ENCODE data around the gene APLP1.
"Not testable (repeated sequence)": the region's sequence is repeated elsewhere in the genome, so short reads cannot be mapped to it uniquely, and the experiment has no call there.

Gene APLP1

GRCh38 chr19:35882114-35882832 lies 13.9 kb downstream of the APLP1 start:
- no peak for DNase-seq (ENCODE audit: low read depth)

- DNase-seq (ENCODE audit: low read depth): no peak
Measured at GRCh38 chr19:35883882-35884281, 15.5 kb downstream of the APLP1 start.

GRCh38 chr19:35885225-35885738 lies 16.9 kb downstream of the APLP1 start:
- DNase-seq (ENCODE audit: low read depth): no peak

- DNase-seq (ENCODE audit: low read depth): no peak
Measured at GRCh38 chr19:35885904-35886303, 17.5 kb downstream of the APLP1 start.

- no peak for DNase-seq (ENCODE audit: low read depth)
Measured at GRCh38 chr19:35887197-35887596, 18.8 kb downstream of the APLP1 start.

- DNase-seq (ENCODE audit: low read depth): no peak
Measured at GRCh38 chr19:35888398-35888797, 20.0 kb downstream of the APLP1 start.

GRCh38 chr19:35889370-35890112 lies 21.2 kb downstream of the APLP1 start:
- DNase-seq (ENCODE audit: low read depth): no peak

GRCh38 chr19:35890113-35890650 lies 21.8 kb downstream of the APLP1 start:
- no peak for DNase-seq (ENCODE audit: low read depth)

GRCh38 chr19:35891819-35892218 lies 23.4 kb downstream of the APLP1 start:
- not testable (repeated sequence) for DNase-seq (ENCODE audit: low read depth)

GRCh38 chr19:35894342-35894741 lies 26.0 kb downstream of the APLP1 start:
- no peak for DNase-seq (ENCODE audit: low read depth)

- DNase-seq (ENCODE audit: low read depth): no peak
Measured at GRCh38 chr19:35895911-35896642, 27.7 kb downstream of the APLP1 start.

- DNase-seq (ENCODE audit: low read depth): no peak
Measured at GRCh38 chr19:35896643-35897040, 28.3 kb downstream of the APLP1 start.

- no peak for DNase-seq (ENCODE audit: low read depth)
Measured at GRCh38 chr19:35897706-35898451, 29.5 kb downstream of the APLP1 start.

- no peak for DNase-seq (ENCODE audit: low read depth)
Measured at GRCh38 chr19:35898499-35898809, 30.1 kb downstream of the APLP1 start.

- peak; percentile 86 for DNase-seq (ENCODE audit: low read depth)
Measured at GRCh38 chr19:35899547-35900214, 31.3 kb downstream of the APLP1 start.

- no peak for DNase-seq (ENCODE audit: low read depth)
Measured at GRCh38 chr19:35901055-35901644, 32.8 kb downstream of the APLP1 start.

- DNase-seq (ENCODE audit: low read depth): no peak
Measured at GRCh38 chr19:35901854-35902661, 33.7 kb downstream of the APLP1 start, which contains the start of gene HCST. HCST (plus strand) TSS chr19:35902529; CDS start chr19:35902594, 65 bp downstream.

GRCh38 chr19:35902870-35903475 lies 34.6 kb downstream of the APLP1 start:
- DNase-seq (ENCODE audit: low read depth): no peak

GRCh38 chr19:35903550-35904179 lies 35.3 kb downstream of the APLP1 start:
- peak; percentile 78 for DNase-seq (ENCODE audit: low read depth)
